GM10248 (cell line): ENCODE data around the gene KIRREL3.

Source experiments
- CTCF ChIA-PET: fragments of 300-600 bp; sonication (Branson Sonifier 250); formaldehyde crosslinking; extraction: SDS; loops from one replicate; lab custom pipeline; 2021; ENCODE audit warnings: antibody characterized with exemption; lab: Yijun Ruan, JAX
- POLR2A ChIA-PET: fragments of 350-650 bp; sonication (Branson Sonifier 250); formaldehyde crosslinking; extraction: SDS; loops from one replicate; lab custom pipeline; 2020; ENCODE audit warnings: antibody characterized with exemption; lab: Yijun Ruan, JAX
- DNase-seq: peaks from one replicate; pipeline ENCODE4 v3.0.0; 2012; ENCODE audit errors: extremely low spot score
- TF ChIP-seq, protein P1 (sequence below): IDR thresholded peaks from 2 replicates; pipeline ENCODE4 v1.5.1; 2012; ENCODE audit warnings: mild to moderate bottlenecking, low read depth; ENCODE audit errors: extremely low read depth, missing control alignments, control extremely low read depth

Gene KIRREL3

DNA sequence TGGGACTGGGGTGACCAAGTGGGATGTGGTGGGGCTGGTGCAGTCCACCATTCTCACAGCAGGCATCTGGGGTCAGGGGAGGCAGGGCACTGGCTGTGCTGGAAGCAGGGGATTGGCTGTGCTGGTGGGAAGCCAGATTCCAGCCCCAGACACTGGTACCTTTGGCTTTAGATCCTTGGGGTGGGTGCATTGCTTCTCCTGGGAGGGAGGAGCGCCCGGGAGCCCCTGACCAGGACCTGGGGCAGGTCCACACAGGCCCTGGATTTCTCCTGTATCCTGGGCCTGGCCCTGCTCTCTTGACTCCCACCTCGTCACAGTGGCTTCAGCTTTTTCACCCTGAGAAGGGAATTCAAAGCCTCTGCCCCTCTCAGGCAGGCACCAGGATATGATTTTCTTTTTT lies 606.5 kb downstream of the KIRREL3 start:
- ChIA-PET CTCF (no interaction called here), POLR2A (no interaction called here)
- TF ChIP-seq, protein P1, sequence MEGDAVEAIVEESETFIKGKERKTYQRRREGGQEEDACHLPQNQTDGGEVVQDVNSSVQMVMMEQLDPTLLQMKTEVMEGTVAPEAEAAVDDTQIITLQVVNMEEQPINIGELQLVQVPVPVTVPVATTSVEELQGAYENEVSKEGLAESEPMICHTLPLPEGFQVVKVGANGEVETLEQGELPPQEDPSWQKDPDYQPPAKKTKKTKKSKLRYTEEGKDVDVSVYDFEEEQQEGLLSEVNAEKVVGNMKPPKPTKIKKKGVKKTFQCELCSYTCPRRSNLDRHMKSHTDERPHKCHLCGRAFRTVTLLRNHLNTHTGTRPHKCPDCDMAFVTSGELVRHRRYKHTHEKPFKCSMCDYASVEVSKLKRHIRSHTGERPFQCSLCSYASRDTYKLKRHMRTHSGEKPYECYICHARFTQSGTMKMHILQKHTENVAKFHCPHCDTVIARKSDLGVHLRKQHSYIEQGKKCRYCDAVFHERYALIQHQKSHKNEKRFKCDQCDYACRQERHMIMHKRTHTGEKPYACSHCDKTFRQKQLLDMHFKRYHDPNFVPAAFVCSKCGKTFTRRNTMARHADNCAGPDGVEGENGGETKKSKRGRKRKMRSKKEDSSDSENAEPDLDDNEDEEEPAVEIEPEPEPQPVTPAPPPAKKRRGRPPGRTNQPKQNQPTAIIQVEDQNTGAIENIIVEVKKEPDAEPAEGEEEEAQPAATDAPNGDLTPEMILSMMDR = no peak

GRCh38 chr11:126393143-126393542 lies 607.4 kb downstream of the KIRREL3 start:
- DNase-seq = no peak
- POLR2A ChIA-PET = no interaction called here
- CTCF ChIA-PET = no interaction called here
- TF ChIP-seq, protein P1 = no peak

More for the DNA sequence above, 606.5 kb downstream of the KIRREL3 start:
- DNase-seq = no peak

DNA sequence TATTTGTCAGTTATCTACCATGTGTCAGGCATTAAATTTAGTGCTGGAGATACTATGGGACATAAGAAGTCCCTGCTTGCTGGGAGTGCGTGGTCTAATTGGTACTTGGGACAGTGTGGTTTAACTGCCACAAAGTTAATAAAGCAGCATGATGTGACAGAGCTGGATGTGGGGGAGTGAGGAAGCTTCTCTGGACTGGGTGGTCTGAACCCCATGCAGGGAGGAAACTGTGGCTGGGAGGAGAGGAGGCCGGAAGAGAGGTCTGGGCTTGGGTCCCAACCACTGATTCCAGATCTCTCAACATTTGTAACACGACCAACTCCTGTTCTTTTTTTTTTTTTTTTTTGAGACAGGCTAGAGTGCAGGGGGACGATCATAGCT lies 607.9 kb downstream of the KIRREL3 start:
- DNase-seq = no peak
- TF ChIP-seq, protein P1 = no peak
- CTCF ChIA-PET = no interaction called here
- POLR2A ChIA-PET = no interaction called here

GRCh38 chr11:126391970-126392632 lies 608.5 kb downstream of the KIRREL3 start:
- TF ChIP-seq, protein P1 = no peak
- DNase-seq = no peak
- POLR2A ChIA-PET = no interaction called here
- CTCF ChIA-PET = no interaction called here

- DNase-seq = no peak
- ChIA-PET POLR2A (no interaction called here), CTCF (no interaction called here)
- TF ChIP-seq, protein P1 = no peak
Observed at GRCh38 chr11:126391286-126391954, 609.1 kb downstream of the KIRREL3 start.

- TF ChIP-seq, protein P1 = no peak
- DNase-seq = no peak
- ChIA-PET CTCF (interaction anchor here (1.9 kb wide), 1 partner anchor 12 kb away, joined by 5 read pairs; no protein-coding TSS in a partner anchor), POLR2A (no interaction called here)
Observed at GRCh38 chr11:126390272-126390867, 610.2 kb downstream of the KIRREL3 start.
